ENCODE measurements around the gene C5orf24.
"Not testable (repeated sequence)": the region's sequence is repeated elsewhere in the genome, so short reads cannot be mapped to it uniquely, and the experiment has no call there.

DNA sequence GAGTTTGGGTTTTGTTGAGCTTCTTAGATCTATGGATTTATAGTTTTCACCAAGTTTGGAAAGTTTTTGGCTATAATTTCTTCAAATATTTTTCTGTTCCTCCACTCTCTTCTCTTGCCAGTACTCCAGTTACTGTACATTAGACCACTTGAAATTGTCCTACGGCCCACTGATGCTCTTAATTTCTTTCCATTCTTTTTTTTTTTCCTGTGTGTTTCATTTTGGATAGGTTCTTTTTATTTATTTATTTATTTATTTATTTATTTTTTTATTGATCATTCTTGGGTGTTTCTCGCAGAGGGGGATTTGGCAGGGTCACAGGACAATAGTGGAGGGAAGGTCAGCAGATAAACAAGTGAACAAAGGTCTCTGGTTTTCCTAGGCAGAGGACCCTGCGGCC, 35.2 kb downstream of the C5orf24 start:
- TF ChIP-seq, protein P1, sequence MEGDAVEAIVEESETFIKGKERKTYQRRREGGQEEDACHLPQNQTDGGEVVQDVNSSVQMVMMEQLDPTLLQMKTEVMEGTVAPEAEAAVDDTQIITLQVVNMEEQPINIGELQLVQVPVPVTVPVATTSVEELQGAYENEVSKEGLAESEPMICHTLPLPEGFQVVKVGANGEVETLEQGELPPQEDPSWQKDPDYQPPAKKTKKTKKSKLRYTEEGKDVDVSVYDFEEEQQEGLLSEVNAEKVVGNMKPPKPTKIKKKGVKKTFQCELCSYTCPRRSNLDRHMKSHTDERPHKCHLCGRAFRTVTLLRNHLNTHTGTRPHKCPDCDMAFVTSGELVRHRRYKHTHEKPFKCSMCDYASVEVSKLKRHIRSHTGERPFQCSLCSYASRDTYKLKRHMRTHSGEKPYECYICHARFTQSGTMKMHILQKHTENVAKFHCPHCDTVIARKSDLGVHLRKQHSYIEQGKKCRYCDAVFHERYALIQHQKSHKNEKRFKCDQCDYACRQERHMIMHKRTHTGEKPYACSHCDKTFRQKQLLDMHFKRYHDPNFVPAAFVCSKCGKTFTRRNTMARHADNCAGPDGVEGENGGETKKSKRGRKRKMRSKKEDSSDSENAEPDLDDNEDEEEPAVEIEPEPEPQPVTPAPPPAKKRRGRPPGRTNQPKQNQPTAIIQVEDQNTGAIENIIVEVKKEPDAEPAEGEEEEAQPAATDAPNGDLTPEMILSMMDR (IDR thresholded peaks at IDR 0.05; ENCODE audit: borderline replicate concordance, extremely low read depth, low read length, poor library complexity, severe bottlenecking): not testable (repeated sequence)
- TF ChIP-seq EZH2 (IDR thresholded peaks at IDR 0.05; ENCODE audit: borderline replicate concordance, low read depth, low read length, severe bottlenecking): not testable (repeated sequence)
